Activated CD8-positive, alpha-beta memory T cell treated with anti-CD3 and anti-CD28 coated beads, Interleukin-2, amount 10 ng/mL, durations not matched to agents 7 days and 5 days (primary cell): ENCODE measurements around the gene ZNF354C. TPM values are rescaled to one million over a fixed set of nuclear protein-coding genes. Genes with fewer than 3 reads are reported as not detected.

Source experiments
- ATAC-seq: fragments of 150-1000 bp; cut with Tn5 transposase; one replicate; pipeline ENCODE4 v1.10.0; 2021; ENCODE audit warnings: moderate library complexity
- CTCF ChIA-PET: fragments of 350-600 bp; sonication (Branson Sonifier 250); formaldehyde crosslinking; loops from one replicate; lab custom pipeline; 2021; ENCODE audit warnings: antibody characterized with exemption; lab: Charles Lee
- DNase-seq: peaks from one replicate; pipeline ENCODE4 v3.0.0-alpha.2; 2020
- H3K27ac Mint-ChIP-seq: one replicate; pipeline ENCODE4 v1.8.0; 2021; ENCODE audit warnings: mild to moderate bottlenecking, mixed read lengths
- H3K27me3 Mint-ChIP-seq: one replicate; pipeline ENCODE4 v1.8.0; 2021; ENCODE audit warnings: mixed read lengths
- H3K36me3 Mint-ChIP-seq: one replicate; pipeline ENCODE4 v1.8.0; 2021; ENCODE audit warnings: mild to moderate bottlenecking, mixed read lengths
- H3K4me1 Mint-ChIP-seq: one replicate; pipeline ENCODE4 v1.8.0; 2021; ENCODE audit warnings: mixed read lengths
- H3K4me3 Mint-ChIP-seq: one replicate; pipeline ENCODE4 v1.8.0; 2021; ENCODE audit warnings: mild to moderate bottlenecking, moderate library complexity, mixed read lengths
- H3K9me3 Mint-ChIP-seq: one replicate; pipeline ENCODE4 v1.8.0; 2022; ENCODE audit warnings: low read depth, mixed read lengths
- total RNA-seq, 2 experiments: library from RNA; stranded (reverse); gene quantifications; one replicate each; pipeline ENCODE4 v1.2.3, GENCODE V29; 2021

Gene ZNF354C
- total RNA-seq, 2 experiments from 2014 or later: 5.0 to 6.0 TPM

DNA sequence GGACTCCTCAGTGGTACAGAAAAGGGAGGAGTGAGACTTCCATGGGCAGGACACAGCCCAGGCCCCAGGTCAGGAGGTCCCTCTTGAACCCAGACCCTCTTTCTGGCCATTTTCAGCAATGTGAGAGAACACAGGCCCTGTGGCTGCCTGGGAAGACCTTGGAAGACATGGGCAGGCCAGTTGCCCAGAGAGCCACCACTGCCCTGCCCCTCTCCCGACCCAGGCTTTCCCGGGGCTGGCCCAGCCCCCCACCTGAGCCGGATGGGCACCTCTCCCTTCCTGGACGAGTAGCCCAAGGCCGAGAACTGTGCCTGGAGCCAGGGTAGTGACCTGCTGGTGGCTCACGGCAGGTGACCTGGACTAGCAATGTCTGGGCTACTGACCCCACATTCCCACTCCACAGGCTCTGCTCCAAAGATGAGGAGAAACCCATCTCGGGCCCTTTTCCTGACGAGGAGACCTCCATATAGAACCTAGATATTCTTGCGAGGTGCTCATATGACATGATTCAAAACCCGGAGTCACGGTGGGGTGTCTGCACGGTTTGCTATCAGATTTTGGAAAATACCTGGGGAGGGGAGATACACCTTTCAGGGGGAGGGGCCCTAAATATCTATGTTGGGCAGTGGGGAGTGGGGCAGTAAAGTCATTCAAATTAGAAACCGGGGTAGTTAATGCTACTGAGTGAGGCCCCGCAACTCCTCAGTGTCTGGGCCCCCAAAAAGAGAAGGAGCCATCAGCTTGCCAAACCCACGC is 59.4 kb downstream of the ZNF354C start:
- CTCF ChIA-PET: no interaction called here
- H3K27me3 Mint-ChIP-seq: no peaks in the 10 kb centered on the region
- no peak for ATAC-seq
- H3K36me3 Mint-ChIP-seq: no peaks in the 10 kb centered on the region
- no peak overlapping the region for H3K4me3 Mint-ChIP-seq
- H3K27ac Mint-ChIP-seq: no peak overlapping the region
- DNase-seq: no peak
- peaks cover 11% of the 10 kb centered on the region for H3K9me3 Mint-ChIP-seq
- H3K4me1 Mint-ChIP-seq: no peaks in the 10 kb centered on the region

- no peak for DNase-seq
- no peaks in the 10 kb centered on the region for H3K36me3 Mint-ChIP-seq
- no peak overlapping the region for H3K4me3 Mint-ChIP-seq
- no peaks in the 10 kb centered on the region for H3K27me3 Mint-ChIP-seq
- ATAC-seq: no peak
- H3K4me1 Mint-ChIP-seq: no peaks in the 10 kb centered on the region
- peaks cover 6% of the 10 kb centered on the region for H3K9me3 Mint-ChIP-seq
- CTCF ChIA-PET: no interaction called here
- no peak overlapping the region for H3K27ac Mint-ChIP-seq
Observed at GRCh38 chr5:179120421-179120861, 60.3 kb downstream of the ZNF354C start.

- no peak overlapping the region for H3K4me3 Mint-ChIP-seq
- CTCF ChIA-PET: no interaction called here
- DNase-seq (no peak), ATAC-seq (no peak)
- no peaks in the 10 kb centered on the region for H3K4me1 Mint-ChIP-seq
- H3K9me3 Mint-ChIP-seq: peaks cover 6% of the 10 kb centered on the region
- H3K27ac Mint-ChIP-seq: no peak overlapping the region
- H3K27me3 Mint-ChIP-seq: no peaks in the 10 kb centered on the region
- no peaks in the 10 kb centered on the region for H3K36me3 Mint-ChIP-seq
Observed at GRCh38 chr5:179120951-179121666, 60.9 kb downstream of the ZNF354C start.

- H3K4me3 Mint-ChIP-seq: no peak overlapping the region
- CTCF ChIA-PET: no interaction called here
- H3K27ac Mint-ChIP-seq: no peak overlapping the region
- peaks cover 6% of the 10 kb centered on the region for H3K9me3 Mint-ChIP-seq
- ATAC-seq (no peak), DNase-seq (no peak)
- no peaks in the 10 kb centered on the region for H3K4me1 Mint-ChIP-seq
- no peaks in the 10 kb centered on the region for H3K27me3 Mint-ChIP-seq
- no peaks in the 10 kb centered on the region for H3K36me3 Mint-ChIP-seq
Observed at GRCh38 chr5:179121667-179122111, 61.5 kb downstream of the ZNF354C start.

DNA sequence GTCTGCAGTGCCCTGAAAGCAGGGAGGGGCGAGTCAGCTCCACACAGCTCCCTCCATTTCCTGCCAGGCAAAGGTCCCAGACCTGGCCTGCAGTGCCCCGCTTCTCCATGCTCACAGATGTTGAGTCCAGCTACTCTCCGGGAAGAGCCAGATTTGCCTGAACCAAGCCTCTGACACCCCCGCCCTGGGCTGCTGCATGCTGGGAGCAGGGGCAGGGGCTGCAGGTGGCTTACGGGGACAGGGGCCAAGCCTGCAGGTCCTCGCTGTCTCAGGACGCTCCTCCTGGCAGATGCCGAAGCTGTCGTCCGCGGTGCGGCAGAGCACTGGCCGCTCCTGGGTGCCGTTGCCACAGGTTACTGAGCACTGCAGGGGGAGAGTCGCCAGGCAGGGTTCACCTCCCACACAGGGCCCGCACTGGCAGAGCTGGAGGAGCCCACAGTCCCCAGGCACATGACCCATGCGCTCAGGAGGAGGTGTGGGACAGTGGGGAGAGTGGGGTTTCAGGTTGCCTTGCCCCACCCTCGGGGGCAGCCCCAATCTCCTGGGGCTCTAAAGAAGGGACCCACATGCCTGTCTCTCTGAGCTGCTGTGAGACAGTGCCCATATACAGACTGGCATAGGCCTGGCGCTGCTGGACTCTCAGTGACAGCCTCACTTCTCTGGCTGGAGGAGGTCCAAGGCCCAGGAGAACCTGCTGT is 62.4 kb downstream of the ZNF354C start:
- DNase-seq (no peak), ATAC-seq (no peak)
- CTCF ChIA-PET: no interaction called here
- H3K4me1 Mint-ChIP-seq: no peaks in the 10 kb centered on the region
- H3K27ac Mint-ChIP-seq: no peak overlapping the region
- H3K36me3 Mint-ChIP-seq: no peaks in the 10 kb centered on the region
- peaks cover 6% of the 10 kb centered on the region for H3K9me3 Mint-ChIP-seq
- H3K4me3 Mint-ChIP-seq: no peak overlapping the region
- H3K27me3 Mint-ChIP-seq: no peaks in the 10 kb centered on the region

DNA sequence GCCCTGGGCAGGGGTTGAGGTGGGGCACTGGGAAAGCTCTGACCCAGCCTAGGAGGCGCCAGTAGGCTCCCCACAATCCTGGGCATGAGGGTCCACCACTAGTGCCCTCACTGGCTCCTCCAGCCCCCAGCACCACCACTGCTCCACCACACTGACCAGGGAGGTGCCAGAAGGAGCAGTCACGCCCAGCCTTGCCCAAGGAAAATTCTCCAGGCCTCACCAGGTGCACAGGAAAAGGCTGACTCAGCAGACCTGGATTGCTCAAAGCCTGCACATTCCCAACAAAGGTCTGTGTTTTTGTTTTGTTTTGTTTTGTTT is 62.9 kb downstream of the ZNF354C start:
- ATAC-seq (no peak), DNase-seq (no peak)
- Mint-ChIP-seq H3K9me3 (peaks cover 6% of the 10 kb centered on the region), H3K27ac (no peak overlapping the region), H3K36me3 (no peaks in the 10 kb centered on the region), H3K4me3 (no peak overlapping the region), H3K27me3 (no peaks in the 10 kb centered on the region), H3K4me1 (no peaks in the 10 kb centered on the region)
- CTCF ChIA-PET: no interaction called here

GRCh38 chr5:179123491-179124272 is 63.5 kb downstream of the ZNF354C start:
- H3K27ac Mint-ChIP-seq: no peak overlapping the region
- H3K4me3 Mint-ChIP-seq: no peak overlapping the region

DNA sequence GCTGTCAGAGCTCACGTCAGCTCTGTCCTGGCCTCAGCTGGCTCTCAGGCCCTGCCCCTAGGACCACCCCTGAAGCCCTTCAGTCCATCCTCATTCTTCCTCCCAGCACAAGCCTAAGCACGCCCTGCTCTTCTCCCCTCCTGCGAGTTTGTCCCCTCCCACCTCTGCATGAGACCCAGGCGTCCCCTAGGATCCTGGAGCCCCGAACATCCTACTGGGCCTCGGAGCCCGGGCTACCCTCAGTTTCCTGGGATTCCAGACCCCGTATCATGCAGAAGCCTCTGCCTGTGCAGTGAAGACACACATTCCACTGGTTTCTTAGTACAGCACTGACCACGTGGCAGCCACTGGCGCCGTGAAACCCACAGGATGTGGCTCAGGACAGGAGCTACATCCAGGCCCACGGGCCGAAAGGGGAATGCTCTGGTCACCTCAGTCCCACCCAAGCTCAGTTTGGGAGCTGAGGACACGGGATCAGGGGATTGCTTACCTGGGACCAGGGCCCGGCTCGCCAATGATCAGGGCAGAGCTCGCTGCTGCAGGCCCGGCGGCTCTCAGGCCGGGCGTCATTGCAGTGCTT is 64.2 kb downstream of the ZNF354C start:
- H3K27me3 Mint-ChIP-seq: no peaks in the 10 kb centered on the region
- no peaks in the 10 kb centered on the region for H3K4me1 Mint-ChIP-seq
- peaks cover 4% of the 10 kb centered on the region for H3K9me3 Mint-ChIP-seq
- no peaks in the 10 kb centered on the region for H3K36me3 Mint-ChIP-seq
- no peak overlapping the region for H3K27ac Mint-ChIP-seq
- CTCF ChIA-PET: no interaction called here
- ATAC-seq (no peak), DNase-seq (peak; percentile 21)
- no peak overlapping the region for H3K4me3 Mint-ChIP-seq

More at GRCh38 chr5:179123491-179124272, 63.5 kb downstream of the ZNF354C start:
- DNase-seq (no peak), ATAC-seq (no peak)
- Mint-ChIP-seq H3K27me3 (no peaks in the 10 kb centered on the region), H3K36me3 (no peaks in the 10 kb centered on the region), H3K9me3 (peaks cover 4% of the 10 kb centered on the region), H3K4me1 (no peaks in the 10 kb centered on the region)
- CTCF ChIA-PET: no interaction called here

DNA sequence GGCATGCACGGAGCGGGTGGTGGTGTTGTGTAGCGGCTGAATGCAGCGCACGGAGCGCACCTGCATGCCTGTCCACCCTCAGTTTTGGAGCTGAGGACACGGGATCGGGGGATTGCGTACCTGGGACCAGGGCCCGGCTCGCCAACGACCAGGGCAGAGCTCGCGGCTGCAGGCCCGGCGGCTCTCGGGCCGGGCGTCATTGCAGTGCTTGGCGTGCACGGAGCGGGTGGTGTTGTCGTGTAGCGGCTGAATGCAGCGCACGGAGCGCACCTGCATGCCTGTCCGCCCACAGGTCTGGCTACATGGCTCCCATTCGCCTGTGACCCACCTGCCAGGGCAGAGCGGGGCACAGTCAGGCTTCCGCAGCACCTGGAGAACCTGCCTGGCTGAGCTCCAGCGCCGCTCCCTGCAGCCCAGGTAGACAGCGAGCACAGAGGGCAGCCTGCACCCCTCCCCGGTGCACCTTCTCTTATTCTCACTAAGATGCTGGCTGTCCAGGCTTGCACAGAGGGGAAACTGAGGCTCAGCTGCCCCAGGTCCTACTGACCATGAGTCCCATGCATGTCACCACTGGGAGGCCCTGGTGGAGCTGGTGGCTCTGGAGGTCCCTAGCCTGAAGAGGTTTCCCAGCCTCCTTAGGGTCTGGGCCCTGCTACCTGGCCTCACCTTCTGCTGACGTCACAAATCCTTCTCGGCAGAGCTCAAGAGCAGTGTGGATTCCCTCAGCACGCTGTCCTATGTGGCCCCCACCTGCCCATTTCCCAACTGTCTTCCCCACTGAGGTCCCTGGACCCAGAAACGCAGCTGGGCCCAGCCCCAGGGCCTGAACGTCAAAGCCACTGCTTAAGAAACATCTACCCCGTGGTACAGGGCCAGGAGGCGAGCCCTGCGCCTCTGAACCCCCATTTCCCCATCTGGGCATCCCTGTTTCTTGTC is 64.9 kb downstream of the ZNF354C start:
- Mint-ChIP-seq H3K4me1 (no peaks in the 10 kb centered on the region), H3K27ac (no peak overlapping the region), H3K36me3 (no peaks in the 10 kb centered on the region), H3K4me3 (no peak overlapping the region), H3K27me3 (no peaks in the 10 kb centered on the region), H3K9me3 (peaks cover 2% of the 10 kb centered on the region)
- CTCF ChIA-PET: no interaction called here
- DNase-seq: peak; percentile 4
- ATAC-seq: no peak

DNA sequence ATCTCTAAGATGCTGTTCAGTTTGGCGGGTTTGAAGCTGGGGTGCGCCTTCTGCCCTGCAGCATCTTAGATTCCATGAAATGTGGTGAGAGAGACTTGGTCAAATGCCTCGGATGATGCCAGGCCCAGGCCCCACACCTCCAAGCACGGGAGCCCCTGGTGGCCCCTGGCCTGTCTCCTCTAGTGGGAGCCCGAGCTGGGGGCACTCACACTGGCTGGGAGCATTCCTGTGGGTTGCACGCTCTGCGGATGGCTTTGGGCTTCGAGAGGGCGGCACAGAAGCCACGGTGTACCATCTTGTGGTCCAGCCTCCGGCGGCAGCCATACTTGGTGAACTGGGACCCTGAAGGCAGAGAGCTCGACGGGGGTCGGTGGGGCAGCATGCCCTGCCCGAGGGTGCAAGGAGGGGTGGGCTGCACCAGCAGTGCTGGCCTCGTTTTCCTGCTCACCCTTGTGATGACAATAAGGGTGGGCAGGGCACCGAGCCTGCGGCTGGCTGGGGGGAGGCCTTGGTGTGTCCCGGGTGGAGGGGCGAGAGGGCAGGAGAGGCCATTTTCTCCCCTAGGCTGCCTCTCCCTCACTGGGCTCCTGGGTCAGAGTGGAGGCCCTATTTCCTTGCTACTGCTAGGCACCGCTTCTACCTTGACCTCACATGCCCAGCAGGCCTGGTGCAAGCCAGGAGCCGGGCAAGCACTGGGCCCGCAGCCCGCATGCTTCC is 65.8 kb downstream of the ZNF354C start:
- DNase-seq: no peak
- ATAC-seq: no peak
- CTCF ChIA-PET: no interaction called here

GRCh38 chr5:179126506-179126991 is 66.4 kb downstream of the ZNF354C start:
- CTCF ChIA-PET: no interaction called here
- H3K36me3 Mint-ChIP-seq: no peaks in the 10 kb centered on the region
- H3K27ac Mint-ChIP-seq: no peak overlapping the region
- no peak overlapping the region for H3K4me3 Mint-ChIP-seq
- no peaks in the 10 kb centered on the region for H3K9me3 Mint-ChIP-seq
- H3K27me3 Mint-ChIP-seq: no peaks in the 10 kb centered on the region
- DNase-seq (no peak), ATAC-seq (no peak)
- no peaks in the 10 kb centered on the region for H3K4me1 Mint-ChIP-seq

More for the DNA sequence above, 65.8 kb downstream of the ZNF354C start:
- H3K36me3 Mint-ChIP-seq: no peaks in the 10 kb centered on the region
- H3K27ac Mint-ChIP-seq: no peak overlapping the region
- H3K9me3 Mint-ChIP-seq: no peaks in the 10 kb centered on the region
- no peaks in the 10 kb centered on the region for H3K4me1 Mint-ChIP-seq
- H3K27me3 Mint-ChIP-seq: no peaks in the 10 kb centered on the region
- H3K4me3 Mint-ChIP-seq: no peak overlapping the region
